ENCODE results near the gene ANTXRL. TPM values are rescaled to one million over a fixed set of nuclear protein-coding genes. Genes with fewer than 3 reads are reported as not detected.
A peak's percentile ranks its signal among the peaks of the same experiment; 100 is the strongest.

Gene ANTXRL
- total and polyA plus RNA-seq, 2 of the 8 experiments (the other 6 are each of a cell fraction or from before 2014, with no cell fraction given): not detected

- WGBS, 2 experiments (ENCODE audit: extremely low coverage in 1 of 2, insufficient coverage in 1 of 2, insufficient read length in 1 of 2, insufficient replicate concordance in 2 of 2, low coverage in 1 of 2, low lambda C conversion rate in 2 of 2, missing lambda C conversion rate in 1 of 2): 78% methylated on average over 2 of the region's 2 CpGs; no CpG with 5 or more reads in 1 of the 2 experiments
- Histone ChIP-seq H2BK12ac (ENCODE audit: low read depth, low read length) (no peak overlapping the region; the same call in 1 of the 2 replicates), H3K4me2 (ENCODE audit: insufficient read depth in 1 of 2, low read depth in 2 of 2, low read length in 2 of 2) (no peak overlapping the region), H3K23me2 (ENCODE audit: low read depth, low read length) (no peaks in the 10 kb centered on the region), H3K4me1 (replicated peaks in 1 of 4; ENCODE audit: control insufficient read depth in 3 of 4, insufficient read depth in 4 of 4, low read length in 3 of 4) (no peaks in the 10 kb centered on the region), H2BK5ac (ENCODE audit: low read depth, low read length) (no peak overlapping the region), H3K4me3 (ENCODE audit: extremely low read depth in 1 of 4, insufficient read depth in 2 of 4, low read depth in 3 of 4, low read length in 4 of 4) (no peak overlapping the region), H3K56ac (replicated peaks; ENCODE audit: insufficient read length, low read depth, low read length) (no peak overlapping the region), H3K79me2 (ENCODE audit: control insufficient read depth in 1 of 2, insufficient read depth in 2 of 2, low read length in 2 of 2) (no peaks in the 10 kb centered on the region), H3K18ac (ENCODE audit: extremely low read depth, low read length) (no peak overlapping the region), H4K8ac (ENCODE audit: extremely low read depth, insufficient read depth, low read length) (no peak overlapping the region), H2BK120ac (replicated peaks; ENCODE audit: low read depth, low read length) (no peak overlapping the region), H4K20me1 (replicated peaks in 1 of 2; ENCODE audit: control insufficient read depth in 1 of 2, insufficient read depth in 2 of 2, low read length in 2 of 2) (no peaks in the 10 kb centered on the region), H3K9me3 (ENCODE audit: insufficient read depth in 2 of 2, low read depth in 1 of 2, low read length in 1 of 2) (no peaks in the 10 kb centered on the region), H2BK15ac (ENCODE audit: low read length) (no peak overlapping the region; the same call in 1 of the 2 replicates), H4K5ac (ENCODE audit: insufficient read length, low read depth, low read length) (no peak overlapping the region), H3K27me3 (replicated peaks in 1 of 4; ENCODE audit: control insufficient read depth in 3 of 4, extremely low read depth in 1 of 4, insufficient read depth in 3 of 4, low read length in 3 of 4) (no peaks in the 10 kb centered on the region), H2BK20ac (ENCODE audit: low read length) (no peak overlapping the region), H3K27ac (ENCODE audit: low read depth, low read length) (no peak overlapping the region), H3K9ac (replicated peaks in 1 of 4; ENCODE audit: extremely low read depth in 1 of 4, low read depth in 3 of 4, low read length in 3 of 4) (no peak overlapping the region), H3K36me3 (ENCODE audit: control insufficient read depth in 2 of 4, insufficient read depth in 4 of 4, low read length in 3 of 4) (no peaks in the 10 kb centered on the region), H4K91ac (replicated peaks; ENCODE audit: insufficient read length, low read length) (no peak overlapping the region), H2AFZ (ENCODE audit: low read length) (no peak overlapping the region), H3K4ac (replicated peaks; ENCODE audit: insufficient read length, low read depth, low read length) (no peak overlapping the region), H3K23ac (ENCODE audit: insufficient read length) (no peak overlapping the region), H2AK5ac (ENCODE audit: low read depth, low read length) (no peak overlapping the region), H3K14ac (ENCODE audit: insufficient read length) (no peak overlapping the region), H3K79me1 (ENCODE audit: low read depth, low read length) (no peaks in the 10 kb centered on the region)
- TF ChIP-seq HDAC2 (IDR thresholded peaks at IDR 0.05; ENCODE audit: borderline replicate concordance in 1 of 2, low read depth in 2 of 2, low read length in 2 of 2) (no peak), SIX5 (IDR thresholded peaks at IDR 0.05; ENCODE audit: low read depth, low read length) (no peak), CBX8 (IDR thresholded peaks at IDR 0.05; ENCODE audit: borderline replicate concordance, low read depth, low read length) (no peak), ASH2L (IDR thresholded peaks at IDR 0.05; ENCODE audit: low read length) (no peak), POLR2AphosphoS5 (IDR thresholded peaks at IDR 0.05; ENCODE audit: low read depth, low read length) (no peak), CEBPB (IDR thresholded peaks at IDR 0.05; ENCODE audit: low read depth, low read length) (no peak)
- ChIA-PET CTCF (ENCODE audit: partially characterized antibody) (interaction anchor here (1.1 to 10.3 kb wide), 3 partner anchors 10 to 14 kb away, joined by 3 to 93 read pairs (median 5); no protein-coding TSS in a partner anchor), POLR2A (ENCODE audit: partially characterized antibody) (interaction anchor here (0.6 kb wide), 1 partner anchor 18 kb away, joined by 3 read pairs; no protein-coding TSS in a partner anchor)
- FAIRE-seq: no peak
- peak in 1 of 2 experiments; percentile 20 for DNase-seq (ENCODE audit: low read depth in 1 of 2, low spot score in 2 of 2)
These were observed 45.9 kb upstream of the ANTXRL start for GRCh38 chr10:46240684-46241565.

All from H1 (cell line).